NCI-H2171 treated with DMSO at 0.1 percent for 48 hours (cell line): ENCODE measurements around the gene GRIK2.

Source experiments
- DNase-seq: peaks from one replicate; lab custom pipeline; 2025; lab: John Stamatoyannopoulos, UW

The GRIK2 gene

GRCh38 chr6:101716387-101716786 lies 322.9 kb downstream of the GRIK2 start:
- no peak for DNase-seq

GRCh38 chr6:101716810-101717209 lies 323.3 kb downstream of the GRIK2 start:
- DNase-seq = no peak

DNA sequence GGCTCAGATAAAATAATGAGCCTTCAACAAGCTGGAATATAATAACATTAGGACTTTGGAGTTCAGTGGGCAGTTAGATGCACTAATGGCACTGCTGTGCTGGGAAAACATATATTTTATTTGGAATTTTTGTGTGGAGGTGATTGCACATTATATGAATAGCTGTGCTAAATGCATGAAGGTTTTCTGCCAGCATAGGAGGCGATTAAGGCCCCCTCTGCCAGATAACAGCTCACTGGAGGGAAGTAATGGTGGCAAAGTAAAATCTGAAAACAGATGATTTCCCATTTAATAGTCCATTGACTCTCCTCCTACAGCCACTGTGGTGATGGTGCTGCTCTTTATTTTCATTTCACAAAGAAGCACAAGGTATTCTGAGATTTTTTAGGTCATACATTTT lies 326.0 kb downstream of the GRIK2 start:
- DNase-seq = no peak

GRCh38 chr6:101722471-101722870 lies 329.0 kb downstream of the GRIK2 start:
- DNase-seq = no peak

DNA sequence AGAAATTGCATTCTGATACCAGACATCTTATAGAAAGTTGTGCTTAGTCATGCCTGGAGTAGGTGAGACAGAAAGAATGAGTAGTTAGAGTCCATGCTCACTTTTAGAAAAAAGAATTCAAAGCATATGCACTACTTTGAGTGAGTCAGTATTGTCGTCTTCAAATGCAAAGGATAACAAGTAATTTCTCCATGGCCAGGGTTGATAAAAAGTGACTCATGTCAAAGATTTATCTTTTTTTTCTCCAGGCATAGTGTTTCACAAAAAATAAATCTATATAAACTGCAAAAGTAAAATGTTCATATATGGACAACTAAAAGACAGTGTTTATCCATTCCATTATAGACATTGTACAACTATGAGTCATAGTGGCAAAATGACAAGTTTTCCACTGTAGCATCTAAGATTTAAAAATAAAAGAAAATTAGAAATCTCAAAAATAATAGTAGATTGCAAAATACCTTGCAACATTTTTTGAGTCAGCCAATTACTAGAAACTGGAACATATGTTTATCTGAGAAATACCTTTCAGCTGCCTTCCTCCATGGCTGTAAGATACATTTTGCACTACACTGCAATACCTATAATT lies 329.6 kb downstream of the GRIK2 start:
- no peak for DNase-seq

DNA sequence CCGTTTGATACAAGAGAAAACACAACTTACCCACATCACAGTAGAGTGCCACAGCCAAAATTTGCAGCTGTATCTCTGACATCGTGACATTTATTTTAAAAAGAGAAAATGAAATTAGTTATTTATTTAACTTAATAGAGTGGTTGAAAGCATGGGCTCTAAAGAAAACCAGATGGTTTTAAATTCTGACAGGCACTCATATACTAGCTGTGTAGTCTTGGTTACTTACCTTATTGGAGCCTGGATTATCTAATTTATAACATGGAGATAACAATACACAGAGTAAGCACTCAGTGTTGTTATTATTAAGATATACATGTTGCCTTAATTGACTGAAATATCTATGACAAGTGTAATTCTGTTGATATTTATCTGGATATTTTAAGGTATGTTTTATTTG lies 334.9 kb downstream of the GRIK2 start:
- no peak for DNase-seq

DNA sequence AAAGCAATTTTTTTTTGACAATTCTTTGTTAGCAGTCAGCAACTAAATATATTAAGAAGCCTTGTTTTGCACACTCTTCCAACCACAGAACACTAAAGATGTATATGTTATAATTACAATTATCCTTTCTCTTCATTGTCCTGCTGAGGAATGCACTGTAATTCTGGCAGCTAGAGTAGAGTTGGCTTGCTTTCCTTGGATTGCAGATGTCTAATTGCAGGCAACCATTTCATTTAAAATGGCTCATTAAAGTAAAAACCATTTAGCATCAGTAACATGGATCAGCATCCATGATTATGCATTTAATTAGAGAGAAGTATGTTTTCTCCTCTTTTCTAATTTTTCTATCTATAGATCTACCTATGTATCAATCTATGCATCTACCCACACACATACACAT lies 335.4 kb downstream of the GRIK2 start:
- no peak for DNase-seq

- no peak for DNase-seq
These were observed 337.4 kb downstream of the GRIK2 start for GRCh38 chr6:101730954-101731353.

GRCh38 chr6:101733899-101734298 lies 340.4 kb downstream of the GRIK2 start:
- DNase-seq = no peak

GRCh38 chr6:101738481-101738880 lies 345.0 kb downstream of the GRIK2 start:
- no peak for DNase-seq

GRCh38 chr6:101740631-101741030 lies 347.1 kb downstream of the GRIK2 start:
- no peak for DNase-seq

DNA sequence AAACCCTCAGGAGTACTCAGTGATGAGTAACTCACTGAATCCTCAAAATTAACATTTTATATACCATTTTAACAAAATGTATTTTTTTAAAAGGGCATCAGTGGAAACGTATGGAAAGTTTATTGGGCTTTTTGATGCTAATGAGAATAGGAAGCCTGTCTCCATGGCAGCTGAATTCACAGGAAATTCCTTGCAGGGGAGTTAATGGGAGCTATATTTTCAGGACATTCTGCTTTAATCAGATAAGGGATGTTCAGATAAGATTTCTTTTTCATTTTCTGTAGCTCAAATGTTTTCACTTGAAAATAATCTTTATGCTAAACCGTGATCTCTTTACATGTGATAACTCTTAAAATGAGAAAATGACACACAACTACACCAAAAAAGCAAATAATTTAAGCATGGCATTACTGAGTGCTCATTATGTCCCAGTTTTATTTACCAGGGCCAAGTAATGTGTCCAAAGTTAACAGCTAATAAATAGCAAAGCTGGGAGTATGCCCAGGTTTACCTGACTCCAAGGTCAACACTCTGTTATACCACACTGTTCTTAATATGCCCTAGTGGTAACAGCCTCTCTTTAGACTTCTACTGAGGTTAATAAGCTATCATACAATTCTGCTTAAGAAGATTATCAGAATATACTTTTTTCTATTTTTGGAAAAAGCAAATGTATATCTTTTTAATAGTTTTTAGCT lies 348.1 kb downstream of the GRIK2 start:
- DNase-seq = no peak

DNA sequence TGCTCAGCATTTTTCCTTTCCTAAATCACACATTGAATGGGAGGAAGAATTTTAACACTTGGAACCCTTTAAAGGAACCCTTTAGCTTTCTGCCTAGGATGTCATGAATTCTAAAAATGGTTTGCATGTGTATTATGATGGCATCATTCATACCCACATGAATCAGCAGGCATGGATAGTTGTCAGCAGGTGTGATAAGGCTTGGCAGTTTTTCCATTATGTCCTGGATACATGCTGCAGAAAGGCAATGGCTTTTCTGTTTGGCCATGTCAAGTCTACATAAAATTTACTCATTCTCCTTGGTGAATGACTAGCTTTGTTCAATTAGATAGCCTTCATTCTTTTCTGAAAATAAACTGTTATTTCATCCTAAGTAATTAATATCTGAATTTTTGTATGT lies 353.7 kb downstream of the GRIK2 start:
- no peak for DNase-seq

- no peak for DNase-seq
These were observed 354.2 kb downstream of the GRIK2 start for GRCh38 chr6:101747716-101748115.

GRCh38 chr6:101755931-101756330 lies 362.4 kb downstream of the GRIK2 start:
- DNase-seq = no peak

DNA sequence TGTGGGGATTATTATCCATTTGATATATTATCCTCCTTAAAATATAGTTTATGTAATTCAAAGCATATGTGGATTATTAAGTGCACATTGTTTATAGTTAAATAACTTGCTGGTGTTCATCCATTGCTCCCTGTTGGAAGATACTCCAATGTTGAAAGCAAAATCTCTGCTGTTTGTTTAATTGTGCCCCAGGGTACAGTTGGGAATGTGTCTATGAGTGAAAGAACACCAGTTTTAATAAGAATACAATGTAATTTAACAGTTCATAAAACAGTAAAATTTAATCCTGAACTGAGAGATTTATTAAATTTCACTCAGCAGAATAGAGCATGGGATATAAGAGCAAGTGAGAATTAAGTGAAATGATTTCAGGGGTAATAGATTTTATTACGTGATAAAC lies 364.9 kb downstream of the GRIK2 start:
- DNase-seq = no peak

GRCh38 chr6:101760843-101761621 lies 367.5 kb downstream of the GRIK2 start:
- no peak for DNase-seq

DNA sequence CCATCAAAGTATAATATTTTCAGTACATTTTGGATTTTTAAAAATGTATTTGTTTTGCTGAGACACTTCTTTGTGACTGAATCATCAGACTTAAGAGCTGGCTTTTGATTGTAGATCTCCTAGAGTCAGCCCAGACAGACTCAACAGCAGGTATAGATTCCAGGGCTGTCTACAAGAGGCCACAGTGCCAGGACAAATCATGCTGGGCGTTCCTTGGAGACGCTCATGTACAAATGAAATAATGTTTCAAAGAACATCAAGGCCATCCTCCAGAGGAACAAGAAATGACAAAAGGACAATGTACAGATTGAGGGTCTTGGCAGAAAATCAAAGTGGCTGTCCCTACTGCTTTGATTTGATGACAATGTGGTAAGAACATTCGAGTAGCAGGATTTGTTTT lies 369.3 kb downstream of the GRIK2 start:
- no peak for DNase-seq

- no peak for DNase-seq
These were observed 371.8 kb downstream of the GRIK2 start for GRCh38 chr6:101765281-101765680.

DNA sequence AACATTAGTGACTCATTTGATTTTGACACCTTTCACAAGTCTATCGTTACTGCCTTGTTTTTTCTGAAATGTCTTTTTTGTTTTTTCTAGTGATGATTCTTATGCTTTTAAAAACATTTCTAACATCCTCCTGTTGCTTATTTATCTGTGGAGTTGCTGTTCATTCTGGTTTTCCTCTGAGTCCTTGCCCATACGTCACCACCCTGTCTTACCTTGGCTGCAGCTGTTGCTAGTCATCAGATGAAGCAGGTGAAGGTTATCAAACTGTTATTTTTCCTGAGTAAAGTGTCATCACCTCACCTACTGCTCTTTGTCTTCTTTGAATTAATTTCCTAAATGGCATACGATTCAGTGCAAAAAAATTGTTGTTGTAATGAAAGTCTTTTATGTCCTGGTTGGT lies 376.6 kb downstream of the GRIK2 start:
- no peak for DNase-seq

DNA sequence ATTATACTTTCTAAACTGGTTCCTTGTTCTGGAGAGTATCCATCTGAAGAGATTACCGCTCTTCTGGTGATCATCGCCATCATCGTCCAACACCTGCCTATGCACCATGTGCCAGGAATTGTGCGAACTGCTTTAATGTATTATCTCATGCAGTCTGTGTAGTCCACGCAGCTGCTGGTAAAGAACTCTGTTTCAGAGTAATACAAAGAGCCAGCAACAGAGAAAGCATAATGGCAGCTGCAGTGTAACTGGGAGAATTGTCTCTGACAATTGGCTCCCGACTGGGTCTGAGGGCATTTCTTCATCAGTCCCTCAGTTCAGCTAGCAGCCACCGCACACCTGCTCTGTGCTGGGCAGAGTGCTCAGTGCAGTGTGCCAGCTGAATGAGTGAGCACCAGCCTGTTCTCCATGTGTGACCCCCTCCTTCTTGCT lies 383.4 kb downstream of the GRIK2 start:
- no peak for DNase-seq

- DNase-seq = no peak
These were observed 384.1 kb downstream of the GRIK2 start for GRCh38 chr6:101777646-101778045.
